ENCODE data around the gene JADE1. TPM values are rescaled to one million over a fixed set of nuclear protein-coding genes. Genes with fewer than 3 reads are reported as not detected.

JADE1 gene
- total RNA-seq, 2 experiments from 2014 or later, result 30.5 to 31.6 TPM

GRCh38 chr4:128831531-128832242 lies 22.2 kb downstream of the JADE1 start:
- H3K4me3 Mint-ChIP-seq, result no peak overlapping the region
- H3K9me3 Mint-ChIP-seq, result no peaks in the 10 kb centered on the region
- intact Hi-C loops (cut with micrococcal nuclease), result no loop called here
- peaks cover 48% of the 10 kb centered on the region for H3K36me3 Mint-ChIP-seq (ENCODE audit: low read depth)
- H3K27ac Mint-ChIP-seq, result peak overlapping the region; percentile 70
- no peak for TF ChIP-seq CTCF (IDR thresholded peaks at IDR 0.05)
- ATAC-seq (no peak), DNase-seq (no peak)
- H3K27me3 Mint-ChIP-seq, result no peaks in the 10 kb centered on the region
- POLR2A ChIA-PET, result interaction anchor here (1.2 kb wide), 1 partner anchor 20 kb away, joined by 3 read pairs; no protein-coding TSS in a partner anchor
- peaks cover 56% of the 10 kb centered on the region for H3K4me1 Mint-ChIP-seq (ENCODE audit: low read depth)
- CTCF ChIA-PET, result interaction anchor here (0.8 kb wide), 1 partner anchor 9 kb away, joined by 3 read pairs; no protein-coding TSS in a partner anchor

GRCh38 chr4:128832243-128832625 lies 22.7 kb downstream of the JADE1 start:
- H3K9me3 Mint-ChIP-seq, result no peaks in the 10 kb centered on the region
- H3K36me3 Mint-ChIP-seq (ENCODE audit: low read depth), result peaks cover 44% of the 10 kb centered on the region
- intact Hi-C loops (cut with micrococcal nuclease), result no loop called here
- ChIA-PET CTCF (interaction anchor here (0.8 kb wide), 1 partner anchor 9 kb away, joined by 3 read pairs; no protein-coding TSS in a partner anchor), POLR2A (interaction anchor here (1.2 kb wide), 1 partner anchor 20 kb away, joined by 3 read pairs; no protein-coding TSS in a partner anchor)
- H3K4me1 Mint-ChIP-seq (ENCODE audit: low read depth), result peaks cover 55% of the 10 kb centered on the region
- no peak for DNase-seq
- ATAC-seq, result no peak
- no peak for TF ChIP-seq CTCF (IDR thresholded peaks at IDR 0.05)
- H3K4me3 Mint-ChIP-seq, result no peak overlapping the region
- no peak overlapping the region for H3K27ac Mint-ChIP-seq
- no peaks in the 10 kb centered on the region for H3K27me3 Mint-ChIP-seq

- peaks cover 28% of the 10 kb centered on the region for H3K36me3 Mint-ChIP-seq (ENCODE audit: low read depth)
- ChIA-PET CTCF (no interaction called here), POLR2A (no interaction called here)
Observed at GRCh38 chr4:128835498-128836222, 26.2 kb downstream of the JADE1 start.

GRCh38 chr4:128837198-128837597 lies 27.7 kb downstream of the JADE1 start:
- CTCF ChIA-PET, result interaction anchor here (1.3 kb wide), 1 partner anchor 26 kb away, joined by 3 read pairs; no protein-coding TSS in a partner anchor

More at GRCh38 chr4:128835498-128836222, 26.2 kb downstream of the JADE1 start:
- TF ChIP-seq CTCF (IDR thresholded peaks at IDR 0.05), result no peak
- peaks cover 54% of the 10 kb centered on the region for H3K4me1 Mint-ChIP-seq (ENCODE audit: low read depth)
- no peaks in the 10 kb centered on the region for H3K9me3 Mint-ChIP-seq
- DNase-seq (no peak), ATAC-seq (no peak)
- intact Hi-C loops (cut with micrococcal nuclease), result no loop called here
- H3K27ac Mint-ChIP-seq, result no peak overlapping the region
- no peak overlapping the region for H3K4me3 Mint-ChIP-seq
- H3K27me3 Mint-ChIP-seq, result no peaks in the 10 kb centered on the region

More at GRCh38 chr4:128837198-128837597, 27.7 kb downstream of the JADE1 start:
- ATAC-seq (no peak), DNase-seq (no peak)
- POLR2A ChIA-PET, result no interaction called here
- Mint-ChIP-seq H3K4me3 (no peak overlapping the region), H3K27ac (peak overlapping the region; percentile 35), H3K9me3 (no peaks in the 10 kb centered on the region), H3K4me1 (ENCODE audit: low read depth) (peaks cover 56% of the 10 kb centered on the region), H3K27me3 (no peaks in the 10 kb centered on the region), H3K36me3 (ENCODE audit: low read depth) (peaks cover 30% of the 10 kb centered on the region)
- TF ChIP-seq CTCF (IDR thresholded peaks at IDR 0.05), result no peak
- intact Hi-C loops (cut with micrococcal nuclease), result no loop called here

All from activated CD8-positive, alpha-beta T cell treated with anti-CD3 and anti-CD28 coated beads for 36 hours (primary cell).